ENCODE measurements around the gene TMIGD2. TPM values are rescaled to one million over a fixed set of nuclear protein-coding genes. Genes with fewer than 3 reads are reported as not detected.

TMIGD2 gene
- total and polyA plus RNA-seq, 9 donors, result 0.21 to 0.94 (median 0.52) TPM

DNA sequence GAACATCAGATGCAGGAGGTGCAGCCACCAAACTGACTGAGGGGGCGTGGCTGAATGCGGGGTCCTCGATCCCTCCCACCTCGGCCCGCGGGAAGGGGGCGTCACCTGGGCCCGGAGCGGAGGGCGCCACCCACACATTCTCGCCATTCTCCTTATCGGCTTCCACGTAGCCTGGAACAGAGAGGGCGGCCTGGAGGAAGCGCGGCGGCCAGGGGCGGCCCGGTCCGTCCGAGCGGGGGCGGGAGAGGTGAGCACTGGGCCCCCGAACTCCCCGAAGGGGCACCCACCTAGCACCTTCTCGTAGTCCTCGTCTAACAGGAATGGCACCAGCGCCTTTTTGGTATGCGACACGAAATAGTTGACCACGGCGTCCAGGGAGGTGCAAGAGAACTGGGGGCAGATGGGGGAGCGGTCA is 24.7 kb upstream of the TMIGD2 start:
- 1% methylated on average over 32 of the region's 33 CpGs for WGBS (ENCODE audit: insufficient coverage)
- no peaks in the 10 kb centered on the region for H3K36me3 ChIP-seq (ENCODE audit: control insufficient read depth, insufficient read depth, low read length)
- peaks cover 8% of the 10 kb centered on the region for H3K9me3 ChIP-seq (replicated peaks; ENCODE audit: control insufficient read depth, low read depth, low read length)
- H3K27me3 ChIP-seq (ENCODE audit: control insufficient read depth, insufficient read depth, low read length), result peaks cover 13% of the 10 kb centered on the region
- no peak overlapping the region for H3K27ac ChIP-seq (ENCODE audit: low read length)
- peaks cover 26% of the 10 kb centered on the region for H3K4me1 ChIP-seq (ENCODE audit: control insufficient read depth, insufficient read depth, low read length)
- H3K4me3 ChIP-seq (ENCODE audit: low read length), result peak overlapping the region; percentile 10
- DNase-seq, result no peak

DNA sequence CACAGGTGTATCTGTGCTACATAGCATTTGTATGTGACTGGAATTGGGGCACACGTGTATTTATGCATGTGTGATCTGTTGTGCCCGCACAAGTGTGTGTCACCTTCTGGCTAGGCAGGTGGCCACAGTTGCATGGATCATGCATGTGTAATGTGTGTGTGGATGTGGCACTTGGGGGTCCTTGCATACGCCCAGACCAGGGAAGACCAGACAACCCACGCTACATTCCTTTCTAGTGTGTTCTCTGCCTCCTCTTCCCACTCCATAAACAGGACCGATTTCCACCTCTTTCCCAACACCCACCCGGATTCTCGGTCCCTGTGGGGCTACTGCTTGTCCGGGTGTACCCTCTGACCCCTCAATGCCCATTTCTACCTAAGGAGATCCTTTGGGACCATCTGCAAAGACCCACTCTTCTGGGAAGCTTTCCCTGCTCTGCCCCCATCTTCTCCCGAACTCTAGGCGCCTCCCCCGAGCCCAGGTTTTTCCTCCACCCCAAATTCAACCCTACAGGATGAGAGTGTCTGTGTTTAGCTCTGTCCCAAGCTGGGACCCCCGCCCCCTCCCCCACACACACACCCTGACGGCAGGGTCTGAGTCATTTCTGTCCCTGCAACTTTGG is 24.1 kb upstream of the TMIGD2 start:
- DNase-seq, result no peak
- 30% methylated on average over 9 of the region's 13 CpGs for whole genome bisulfite sequencing (ENCODE audit: insufficient coverage)
- Histone ChIP-seq H3K27me3 (ENCODE audit: control insufficient read depth, insufficient read depth, low read length) (peaks cover 13% of the 10 kb centered on the region), H3K27ac (ENCODE audit: low read length) (no peak overlapping the region), H3K4me1 (ENCODE audit: control insufficient read depth, insufficient read depth, low read length) (peaks cover 26% of the 10 kb centered on the region), H3K4me3 (ENCODE audit: low read length) (no peak overlapping the region), H3K9me3 (replicated peaks; ENCODE audit: control insufficient read depth, low read depth, low read length) (peaks cover 13% of the 10 kb centered on the region), H3K36me3 (ENCODE audit: control insufficient read depth, insufficient read depth, low read length) (no peaks in the 10 kb centered on the region)

GRCh38 chr19:4324228-4324627 is 22.0 kb upstream of the TMIGD2 start:
- no peak overlapping the region for H3K4me3 ChIP-seq (ENCODE audit: low read length)
- H3K27ac ChIP-seq (ENCODE audit: low read length), result no peak overlapping the region
- H3K27me3 ChIP-seq (ENCODE audit: control insufficient read depth, insufficient read depth, low read length), result peaks cover 13% of the 10 kb centered on the region
- no peaks in the 10 kb centered on the region for H3K36me3 ChIP-seq (ENCODE audit: control insufficient read depth, insufficient read depth, low read length)
- H3K4me1 ChIP-seq (ENCODE audit: control insufficient read depth, insufficient read depth, low read length), result peaks cover 22% of the 10 kb centered on the region
- H3K9me3 ChIP-seq (replicated peaks; ENCODE audit: control insufficient read depth, low read depth, low read length), result peaks cover 18% of the 10 kb centered on the region
- DNase-seq, result no peak
- 86% methylated on average over 11 of the region's 12 CpGs for WGBS (ENCODE audit: insufficient coverage)

DNA sequence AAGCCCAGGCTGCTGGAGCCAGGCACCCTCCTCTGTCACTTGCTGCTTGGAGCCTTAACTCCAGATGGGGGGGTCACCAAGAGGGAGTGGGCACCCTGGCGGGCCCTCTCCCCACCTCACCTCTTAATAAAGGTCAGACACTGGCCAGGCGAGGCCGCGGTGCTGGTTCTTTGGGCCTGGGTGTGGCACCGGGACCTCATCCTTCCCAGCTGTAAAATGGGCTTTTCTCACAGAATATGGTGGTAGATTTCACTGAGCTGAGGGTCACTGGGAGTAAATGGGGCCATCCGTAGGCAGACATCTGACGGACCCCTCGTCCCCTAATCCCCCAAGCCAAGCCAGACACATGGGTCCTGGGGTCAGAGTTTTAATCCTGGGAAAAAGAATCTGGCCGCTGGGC is 21.5 kb upstream of the TMIGD2 start:
- WGBS (ENCODE audit: insufficient coverage), result 84% methylated on average over 8 of the region's 9 CpGs
- H3K36me3 ChIP-seq (ENCODE audit: control insufficient read depth, insufficient read depth, low read length), result no peaks in the 10 kb centered on the region

DNA sequence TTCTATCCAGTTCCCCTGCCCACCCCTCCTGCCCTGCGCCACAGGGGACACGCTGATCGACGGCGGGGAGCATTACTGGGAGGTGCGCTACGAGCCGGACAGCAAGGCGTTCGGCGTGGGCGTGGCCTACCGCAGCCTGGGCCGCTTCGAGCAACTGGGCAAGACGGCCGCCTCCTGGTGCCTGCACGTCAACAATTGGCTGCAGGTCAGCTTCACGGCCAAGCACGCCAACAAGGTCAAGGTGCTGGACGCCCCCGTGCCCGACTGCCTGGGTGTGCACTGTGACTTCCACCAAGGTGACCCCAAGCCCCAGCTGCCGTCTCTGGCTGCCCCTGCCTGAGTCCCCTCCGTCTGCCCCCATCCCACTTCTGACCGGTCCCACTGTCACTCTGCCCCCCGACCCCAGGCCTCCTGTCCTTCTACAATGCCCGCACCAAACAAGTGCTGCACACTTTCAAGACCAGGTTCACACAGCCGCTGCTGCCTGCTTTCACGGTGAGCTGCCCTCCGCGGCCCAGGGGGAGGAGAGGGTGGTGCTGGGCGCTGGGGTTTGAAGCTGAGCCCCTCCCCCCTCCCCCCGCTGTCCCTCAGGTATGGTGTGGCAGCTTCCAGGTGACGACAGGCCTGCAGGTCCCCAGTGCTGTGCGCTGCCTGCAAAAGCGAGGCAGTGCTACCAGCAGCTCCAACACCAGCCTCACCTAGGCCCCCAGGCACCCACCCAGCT is 20.9 kb upstream of the TMIGD2 start:
- Histone ChIP-seq H3K27ac (ENCODE audit: low read length) (no peak overlapping the region), H3K4me1 (ENCODE audit: control insufficient read depth, insufficient read depth, low read length) (peaks cover 17% of the 10 kb centered on the region), H3K4me3 (ENCODE audit: low read length) (no peak overlapping the region), H3K9me3 (replicated peaks; ENCODE audit: control insufficient read depth, low read depth, low read length) (peaks cover 18% of the 10 kb centered on the region), H3K36me3 (ENCODE audit: control insufficient read depth, insufficient read depth, low read length) (no peaks in the 10 kb centered on the region), H3K27me3 (ENCODE audit: control insufficient read depth, insufficient read depth, low read length) (peaks cover 13% of the 10 kb centered on the region)
- WGBS (ENCODE audit: insufficient coverage), result 80% methylated on average over 20 of the region's 37 CpGs
- DNase-seq, result no peak

More for the DNA sequence above, 21.5 kb upstream of the TMIGD2 start:
- H3K9me3 ChIP-seq (replicated peaks; ENCODE audit: control insufficient read depth, low read depth, low read length), result peaks cover 18% of the 10 kb centered on the region
- DNase-seq, result no peak
- H3K27ac ChIP-seq (ENCODE audit: low read length), result no peak overlapping the region
- peaks cover 13% of the 10 kb centered on the region for H3K27me3 ChIP-seq (ENCODE audit: control insufficient read depth, insufficient read depth, low read length)
- H3K4me3 ChIP-seq (ENCODE audit: low read length), result no peak overlapping the region
- peaks cover 19% of the 10 kb centered on the region for H3K4me1 ChIP-seq (ENCODE audit: control insufficient read depth, insufficient read depth, low read length)

DNA sequence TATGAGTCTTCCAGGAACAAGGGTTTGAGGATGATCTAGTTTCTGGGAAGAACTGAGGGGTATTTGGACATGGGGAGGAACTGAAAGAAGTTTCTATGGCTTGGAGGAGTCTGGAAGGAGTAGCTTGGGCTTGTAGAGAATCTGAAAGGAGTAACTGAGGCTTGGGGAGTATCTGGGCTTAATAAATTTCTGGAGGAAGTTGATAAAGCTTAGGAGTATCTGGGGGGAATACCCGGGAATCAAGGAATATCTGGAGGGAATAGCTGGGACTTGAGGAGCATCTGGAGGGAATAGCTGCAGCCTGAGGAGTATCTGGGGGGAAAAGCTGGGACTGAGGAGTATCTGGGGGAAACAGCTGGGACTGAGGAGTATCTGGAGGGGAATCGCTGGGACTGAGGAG is 18.2 kb upstream of the TMIGD2 start:
- Histone ChIP-seq H3K9me3 (replicated peaks; ENCODE audit: control insufficient read depth, low read depth, low read length) (peaks cover 18% of the 10 kb centered on the region), H3K4me1 (ENCODE audit: control insufficient read depth, insufficient read depth, low read length) (no peaks in the 10 kb centered on the region), H3K4me3 (ENCODE audit: low read length) (no peak overlapping the region), H3K27ac (ENCODE audit: low read length) (no peak overlapping the region), H3K27me3 (ENCODE audit: control insufficient read depth, insufficient read depth, low read length) (no peaks in the 10 kb centered on the region), H3K36me3 (ENCODE audit: control insufficient read depth, insufficient read depth, low read length) (no peaks in the 10 kb centered on the region)
- DNase-seq, result no peak
- 90% methylated on average over 2 of the region's 2 CpGs for WGBS (ENCODE audit: insufficient coverage)

GRCh38 chr19:4319067-4319718 is 17.0 kb upstream of the TMIGD2 start:
- 93% methylated on average over 2 of the region's 2 CpGs for WGBS (ENCODE audit: insufficient coverage)
- Histone ChIP-seq H3K9me3 (replicated peaks; ENCODE audit: control insufficient read depth, low read depth, low read length) (peaks cover 18% of the 10 kb centered on the region), H3K36me3 (ENCODE audit: control insufficient read depth, insufficient read depth, low read length) (no peaks in the 10 kb centered on the region), H3K4me3 (ENCODE audit: low read length) (no peak overlapping the region), H3K27me3 (ENCODE audit: control insufficient read depth, insufficient read depth, low read length) (no peaks in the 10 kb centered on the region), H3K27ac (ENCODE audit: low read length) (no peak overlapping the region), H3K4me1 (ENCODE audit: control insufficient read depth, insufficient read depth, low read length) (no peaks in the 10 kb centered on the region)
- no peak for DNase-seq

- no peaks in the 10 kb centered on the region for H3K4me1 ChIP-seq (ENCODE audit: control insufficient read depth, insufficient read depth, low read length)
- H3K36me3 ChIP-seq (ENCODE audit: control insufficient read depth, insufficient read depth, low read length), result no peaks in the 10 kb centered on the region
- WGBS (ENCODE audit: insufficient coverage), result 85% methylated on average over 2 of the region's 7 CpGs
- peaks cover 18% of the 10 kb centered on the region for H3K9me3 ChIP-seq (replicated peaks; ENCODE audit: control insufficient read depth, low read depth, low read length)
- no peaks in the 10 kb centered on the region for H3K27me3 ChIP-seq (ENCODE audit: control insufficient read depth, insufficient read depth, low read length)
- DNase-seq, result no peak
- H3K4me3 ChIP-seq (ENCODE audit: low read length), result no peak overlapping the region
- no peak overlapping the region for H3K27ac ChIP-seq (ENCODE audit: low read length)
Observed at GRCh38 chr19:4318460-4318859, 16.3 kb upstream of the TMIGD2 start.

DNA sequence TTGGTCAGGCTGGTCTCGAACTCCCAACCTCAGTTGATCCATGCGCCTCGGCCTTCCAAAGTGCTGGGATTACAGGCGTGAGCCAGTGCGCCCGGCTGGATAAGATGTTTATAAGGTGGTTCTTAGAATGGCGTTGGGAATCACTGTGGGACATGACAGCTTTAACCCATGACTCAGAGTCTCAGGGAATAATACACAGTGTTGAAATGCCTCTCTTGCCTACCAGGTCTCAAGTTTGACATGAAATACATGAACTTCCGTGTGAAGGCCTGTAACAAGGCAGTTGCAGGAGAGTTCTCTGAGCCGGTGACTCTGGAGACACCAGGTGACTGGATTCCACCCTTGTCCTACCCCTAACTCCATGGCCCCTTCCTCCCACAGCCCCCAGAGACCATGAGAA is 14.8 kb upstream of the TMIGD2 start:
- Histone ChIP-seq H3K4me3 (ENCODE audit: low read length) (no peak overlapping the region), H3K36me3 (ENCODE audit: control insufficient read depth, insufficient read depth, low read length) (no peaks in the 10 kb centered on the region), H3K4me1 (ENCODE audit: control insufficient read depth, insufficient read depth, low read length) (no peaks in the 10 kb centered on the region), H3K27me3 (ENCODE audit: control insufficient read depth, insufficient read depth, low read length) (no peaks in the 10 kb centered on the region), H3K9me3 (replicated peaks; ENCODE audit: control insufficient read depth, low read depth, low read length) (peaks cover 11% of the 10 kb centered on the region), H3K27ac (ENCODE audit: low read length) (no peak overlapping the region)
- WGBS (ENCODE audit: insufficient coverage), result 93% methylated on average over 8 of the region's 9 CpGs
- no peak for DNase-seq

DNA sequence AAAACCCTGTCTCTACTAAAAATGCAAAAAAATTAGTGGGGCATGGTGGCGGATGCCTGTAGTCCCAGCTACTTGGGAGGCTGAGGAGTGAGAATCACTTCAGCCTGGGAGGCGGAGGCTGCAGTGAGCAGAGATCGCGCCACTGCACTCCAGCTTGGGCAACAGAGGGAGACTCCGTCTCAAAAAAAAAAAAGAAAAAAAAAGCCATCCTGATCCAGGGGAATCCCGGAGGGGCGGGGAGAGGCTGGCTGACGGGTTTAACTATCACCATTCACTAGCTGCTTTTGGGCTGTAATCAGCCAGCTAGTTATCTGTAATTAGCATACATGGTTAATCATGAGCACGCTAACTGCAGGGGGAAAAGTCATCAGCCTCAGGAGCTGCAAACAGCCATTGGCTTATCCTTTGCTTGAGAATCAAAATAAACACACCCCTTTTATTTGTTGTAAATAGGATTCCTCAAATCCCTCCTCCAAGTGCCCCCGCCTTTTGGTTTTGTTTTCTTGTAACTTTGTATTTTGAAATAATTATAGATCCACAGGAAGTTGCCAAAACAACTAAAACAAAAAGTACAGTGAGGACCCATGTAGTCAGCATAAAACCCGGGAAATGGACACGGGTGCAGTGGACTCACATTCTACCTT is 11.8 kb upstream of the TMIGD2 start:
- 57% methylated on average over 6 of the region's 12 CpGs for WGBS (ENCODE audit: insufficient coverage)

More for the DNA sequence above, 11.8 kb upstream of the TMIGD2 start:
- no peak overlapping the region for H3K27ac ChIP-seq (ENCODE audit: low read length)
- no peak for DNase-seq
- H3K9me3 ChIP-seq (replicated peaks; ENCODE audit: control insufficient read depth, low read depth, low read length), result no peaks in the 10 kb centered on the region
- no peak overlapping the region for H3K4me3 ChIP-seq (ENCODE audit: low read length)
- no peaks in the 10 kb centered on the region for H3K36me3 ChIP-seq (ENCODE audit: control insufficient read depth, insufficient read depth, low read length)
- H3K4me1 ChIP-seq (ENCODE audit: control insufficient read depth, insufficient read depth, low read length), result no peaks in the 10 kb centered on the region
- H3K27me3 ChIP-seq (ENCODE audit: control insufficient read depth, insufficient read depth, low read length), result no peaks in the 10 kb centered on the region
